ENCODE results near the gene TTLL11.

- TF ChIP-seq, protein P1, sequence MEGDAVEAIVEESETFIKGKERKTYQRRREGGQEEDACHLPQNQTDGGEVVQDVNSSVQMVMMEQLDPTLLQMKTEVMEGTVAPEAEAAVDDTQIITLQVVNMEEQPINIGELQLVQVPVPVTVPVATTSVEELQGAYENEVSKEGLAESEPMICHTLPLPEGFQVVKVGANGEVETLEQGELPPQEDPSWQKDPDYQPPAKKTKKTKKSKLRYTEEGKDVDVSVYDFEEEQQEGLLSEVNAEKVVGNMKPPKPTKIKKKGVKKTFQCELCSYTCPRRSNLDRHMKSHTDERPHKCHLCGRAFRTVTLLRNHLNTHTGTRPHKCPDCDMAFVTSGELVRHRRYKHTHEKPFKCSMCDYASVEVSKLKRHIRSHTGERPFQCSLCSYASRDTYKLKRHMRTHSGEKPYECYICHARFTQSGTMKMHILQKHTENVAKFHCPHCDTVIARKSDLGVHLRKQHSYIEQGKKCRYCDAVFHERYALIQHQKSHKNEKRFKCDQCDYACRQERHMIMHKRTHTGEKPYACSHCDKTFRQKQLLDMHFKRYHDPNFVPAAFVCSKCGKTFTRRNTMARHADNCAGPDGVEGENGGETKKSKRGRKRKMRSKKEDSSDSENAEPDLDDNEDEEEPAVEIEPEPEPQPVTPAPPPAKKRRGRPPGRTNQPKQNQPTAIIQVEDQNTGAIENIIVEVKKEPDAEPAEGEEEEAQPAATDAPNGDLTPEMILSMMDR (IDR thresholded peaks at IDR 0.05) = no peak
- TF ChIP-seq POLR2A (IDR thresholded peaks at IDR 0.05) = no peak
Observed at GRCh38 chr9:121991307-121991661, 101.8 kb downstream of the TTLL11 start.

Data from uterus (tissue), 2 donors.